ENCODE data around the gene MRFAP1L1.

The MRFAP1L1 gene

DNA sequence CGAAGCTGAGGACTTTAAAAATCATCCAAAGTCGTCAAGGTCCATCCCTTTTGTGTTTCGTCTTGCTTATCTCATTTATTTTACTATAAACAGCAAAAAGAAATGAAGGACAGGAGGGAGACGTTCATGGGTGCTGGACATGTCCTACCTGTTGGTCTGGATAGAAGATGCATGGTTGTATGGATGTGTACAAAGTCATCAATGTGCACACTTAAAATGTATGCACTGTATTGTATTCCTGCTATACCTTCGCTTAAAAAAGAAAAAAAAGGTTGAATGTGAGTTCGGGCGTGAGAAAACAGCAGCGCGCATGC, 6.0 kb upstream of the MRFAP1L1 start:
- no peak for DNase-seq

DNA sequence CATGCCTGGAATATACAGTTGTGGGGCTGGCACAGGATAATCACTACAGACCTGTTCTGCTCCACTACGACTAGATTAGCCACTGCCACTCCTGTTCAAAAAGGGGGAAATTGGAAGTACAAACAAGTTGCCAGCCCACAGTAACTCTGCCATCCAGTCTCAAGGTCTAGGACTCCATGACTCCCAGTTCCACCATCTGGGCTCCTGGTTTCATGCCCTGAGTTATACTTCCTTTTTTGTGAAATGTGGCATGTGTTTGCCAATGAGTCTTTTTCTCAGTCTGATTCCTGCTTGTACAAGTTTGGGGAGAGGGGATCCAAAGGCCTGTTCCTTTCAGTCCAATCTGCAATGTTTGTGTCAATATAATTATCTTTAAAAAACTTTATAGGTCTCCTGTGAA, 5.3 kb upstream of the MRFAP1L1 start:
- DNase-seq, result no peak

DNA sequence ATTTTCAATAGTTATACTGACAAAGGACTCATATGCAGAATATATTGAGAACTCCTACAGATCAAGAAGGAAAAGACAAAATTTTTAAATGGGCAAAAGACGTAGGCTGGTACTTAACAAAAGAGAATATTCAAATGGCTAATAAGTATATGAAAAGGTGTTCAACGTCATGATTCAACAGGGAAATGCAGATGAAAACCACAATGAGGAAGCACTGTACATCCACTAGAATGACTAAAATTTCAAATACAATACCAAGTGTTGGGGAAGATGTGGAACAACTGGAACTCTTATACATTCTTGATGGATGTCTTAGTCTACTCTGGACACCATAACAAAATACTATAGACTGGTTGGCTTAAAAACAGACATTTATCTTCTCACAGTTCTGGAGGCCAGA, 1.3 kb upstream of the MRFAP1L1 start:
- DNase-seq, result no peak

DNA sequence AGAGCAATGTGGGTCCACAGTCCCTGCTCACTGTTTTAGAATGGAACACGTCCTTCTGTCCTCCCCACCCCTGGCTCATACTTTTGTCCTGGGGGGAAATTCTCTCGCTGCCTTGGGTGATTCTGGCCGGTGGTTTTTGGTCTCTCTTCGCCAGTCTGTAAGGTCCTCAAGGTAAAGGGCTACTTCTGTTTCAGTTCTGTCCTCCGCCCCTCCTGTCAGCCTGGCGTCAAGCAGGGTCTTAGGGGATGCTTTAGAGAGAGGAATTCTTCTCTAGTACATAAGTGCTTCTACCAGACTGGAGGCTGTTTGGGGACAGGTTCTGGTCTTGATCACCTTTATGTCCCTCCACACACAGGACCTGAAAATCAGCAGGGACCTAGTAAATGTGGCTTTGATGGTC, 617 bp upstream of the MRFAP1L1 start:
- no peak for DNase-seq

DNA sequence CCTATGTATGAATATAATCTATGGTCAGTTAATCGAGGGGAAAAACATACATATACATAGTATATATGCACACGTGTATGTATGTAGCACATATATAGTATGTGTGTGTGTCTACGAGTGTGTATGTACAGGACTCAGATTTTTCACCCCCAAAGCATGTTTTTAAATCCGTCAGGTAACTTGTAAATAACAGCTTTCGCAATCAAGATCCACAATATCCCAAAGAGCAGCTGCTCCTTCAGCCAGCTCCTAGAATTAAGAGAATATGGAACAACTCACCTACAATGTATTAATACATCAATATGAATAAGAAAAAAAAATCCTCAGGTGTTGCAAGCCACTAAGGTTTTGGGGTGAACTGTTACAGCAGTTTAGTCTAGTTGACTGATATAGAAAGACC, 3.5 kb downstream of the MRFAP1L1 start:
- no peak for DNase-seq

DNA sequence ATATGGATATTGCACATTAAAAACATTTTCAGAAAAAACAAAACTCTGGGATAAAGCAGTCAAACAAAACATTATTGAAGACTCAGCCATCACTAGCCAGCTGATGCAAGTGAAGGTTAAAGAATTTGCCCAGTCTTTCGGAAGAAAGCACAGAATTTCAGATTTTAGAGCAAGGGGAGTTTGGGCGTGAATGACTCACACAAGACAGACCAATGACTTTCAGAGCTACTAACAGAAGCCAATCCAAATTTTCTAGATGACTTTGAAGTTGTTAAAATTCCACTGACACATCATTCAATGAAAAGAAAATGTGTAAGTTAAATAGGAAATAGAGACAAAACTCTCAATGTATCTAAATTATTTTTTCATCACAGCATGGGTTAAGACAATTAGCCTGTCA, 4.0 kb downstream of the MRFAP1L1 start:
- no peak for DNase-seq

DNA sequence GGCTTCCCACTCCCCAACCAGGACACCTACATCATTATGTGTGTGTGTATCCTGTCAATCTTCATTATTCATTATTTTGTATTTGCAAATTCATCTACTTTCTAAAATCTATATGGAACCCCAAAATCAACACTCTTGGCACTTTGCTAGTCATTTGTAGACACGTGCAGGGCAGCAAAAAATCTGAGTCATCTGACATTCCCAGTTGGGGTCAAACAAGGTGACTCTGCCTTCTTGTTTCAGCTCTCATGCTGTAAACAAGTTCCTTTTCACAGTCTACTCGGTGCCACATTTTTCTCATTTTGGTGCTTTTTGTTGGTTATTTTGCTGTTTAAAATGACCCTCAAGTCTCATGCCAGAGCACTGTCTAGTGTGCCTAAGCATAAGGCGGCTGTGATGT, 5.9 kb downstream of the MRFAP1L1 start:
- no peak for DNase-seq

DNA sequence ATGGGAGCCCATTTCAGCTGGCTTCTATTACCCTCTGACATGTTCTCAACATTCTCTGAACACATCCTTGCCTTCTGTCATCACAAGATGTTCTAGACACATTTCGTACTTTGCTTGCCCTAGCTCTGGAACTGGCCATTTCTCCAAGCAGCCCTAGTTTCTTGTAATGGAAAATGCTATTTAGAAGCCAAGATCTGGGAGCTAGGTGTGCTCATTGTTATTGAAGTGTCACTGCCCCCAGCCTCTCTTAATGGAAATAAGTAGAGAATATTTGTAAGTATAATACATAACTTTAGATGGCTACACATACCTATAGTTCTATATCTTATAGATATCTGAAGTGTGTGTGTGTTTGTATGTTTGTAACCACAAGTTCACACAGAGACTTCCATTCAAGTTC, 6.9 kb downstream of the MRFAP1L1 start:
- no peak for DNase-seq

DNA sequence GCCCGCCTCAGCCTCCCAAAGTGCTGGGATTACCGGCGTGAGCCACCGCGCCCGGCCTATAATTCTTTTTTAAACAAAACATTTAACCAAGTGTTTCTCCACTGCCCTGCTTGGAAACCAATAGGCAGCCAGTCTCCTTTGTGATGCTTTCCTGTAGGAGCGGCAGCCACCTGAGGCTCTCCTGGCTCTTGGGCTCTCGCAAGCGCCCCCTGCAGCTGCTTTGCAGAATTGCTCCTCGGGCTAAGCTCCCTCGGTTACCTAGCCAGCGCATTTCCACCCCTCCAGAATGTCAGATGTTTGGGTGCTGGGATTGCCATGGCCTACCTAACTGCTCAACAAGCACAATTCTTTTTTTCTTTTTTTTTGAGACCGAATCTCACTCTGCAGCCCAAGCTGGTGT, 8.3 kb downstream of the MRFAP1L1 start:
- DNase-seq, result no peak

DNA sequence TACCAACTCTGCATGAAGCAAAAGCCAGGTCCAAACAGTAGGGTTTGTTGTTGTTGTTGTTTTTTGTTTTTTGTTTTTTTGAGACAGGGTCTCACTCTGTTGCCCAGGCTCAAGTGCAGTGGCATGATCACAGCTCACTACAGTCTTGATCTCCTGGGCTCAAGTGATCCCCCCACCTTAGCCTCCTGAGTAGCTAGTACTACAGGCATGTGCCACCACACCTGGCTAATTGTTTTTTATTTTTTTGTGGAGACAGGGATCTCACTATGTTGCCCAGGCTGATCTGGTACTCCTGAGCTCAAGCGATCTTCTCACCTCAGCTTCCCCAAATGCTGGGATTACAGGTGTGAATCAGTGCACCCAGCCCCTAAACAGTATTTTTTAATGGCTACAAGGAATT, 9.8 kb downstream of the MRFAP1L1 start:
- DNase-seq, result no peak

DNA sequence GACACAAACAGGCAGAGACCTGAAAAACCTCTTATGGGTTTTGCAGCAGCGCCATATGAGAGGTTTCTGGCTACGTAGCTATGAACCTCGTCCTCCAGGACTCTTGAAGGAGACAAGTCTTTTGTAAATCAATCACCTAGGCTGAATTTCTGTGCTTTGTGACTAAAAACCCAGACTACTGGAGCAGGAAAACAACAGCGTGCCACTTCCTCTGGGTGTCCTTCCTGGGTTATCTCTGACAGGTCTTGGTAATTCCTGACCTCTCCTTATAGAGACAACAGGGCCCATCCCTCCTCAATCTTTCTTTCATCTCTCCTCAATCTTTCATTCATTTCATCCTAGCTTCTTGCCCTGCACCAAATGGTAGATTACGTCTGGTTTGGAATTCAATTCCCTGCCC, 10.3 kb downstream of the MRFAP1L1 start:
- DNase-seq, result no peak

DNA sequence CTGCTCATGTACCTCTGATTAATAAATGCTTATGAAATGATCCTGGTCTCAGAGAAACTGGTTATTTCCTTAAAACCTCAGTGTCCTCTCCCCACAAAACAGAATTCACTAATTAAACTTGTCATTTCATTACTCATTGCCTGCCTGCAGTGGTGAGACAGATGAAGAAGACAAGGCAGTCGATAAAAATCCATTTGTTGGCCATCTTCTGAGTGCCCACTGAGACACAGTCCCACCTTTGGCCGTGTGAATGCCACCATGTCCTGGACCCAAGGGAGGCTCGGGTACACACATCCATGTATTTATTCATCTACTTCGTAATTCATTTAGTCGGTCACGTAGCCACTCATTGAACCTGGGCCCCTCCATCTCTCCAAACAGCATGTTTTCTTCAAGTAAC, 12.5 kb downstream of the MRFAP1L1 start:
- DNase-seq, result no peak

DNA sequence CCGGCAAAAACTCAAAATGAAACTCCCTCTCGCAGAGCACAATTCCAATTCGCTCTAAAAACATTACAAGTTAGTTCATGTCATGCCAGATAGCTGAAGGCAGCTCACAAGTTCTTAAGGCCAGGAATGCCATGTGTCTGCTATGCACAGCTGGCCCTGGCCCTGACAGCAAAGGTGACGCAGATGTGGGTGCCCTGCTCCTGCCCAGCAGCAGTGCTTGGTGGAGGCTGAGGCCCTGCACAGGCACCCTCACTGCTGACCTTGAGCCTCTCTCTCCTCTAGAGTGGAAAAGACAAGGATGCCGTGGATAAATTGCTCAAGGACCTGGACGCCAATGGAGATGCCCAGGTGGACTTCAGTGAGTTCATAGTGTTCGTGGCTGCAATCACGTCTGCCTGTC, 13.1 kb downstream of the MRFAP1L1 start:
- DNase-seq, result no peak

DNA sequence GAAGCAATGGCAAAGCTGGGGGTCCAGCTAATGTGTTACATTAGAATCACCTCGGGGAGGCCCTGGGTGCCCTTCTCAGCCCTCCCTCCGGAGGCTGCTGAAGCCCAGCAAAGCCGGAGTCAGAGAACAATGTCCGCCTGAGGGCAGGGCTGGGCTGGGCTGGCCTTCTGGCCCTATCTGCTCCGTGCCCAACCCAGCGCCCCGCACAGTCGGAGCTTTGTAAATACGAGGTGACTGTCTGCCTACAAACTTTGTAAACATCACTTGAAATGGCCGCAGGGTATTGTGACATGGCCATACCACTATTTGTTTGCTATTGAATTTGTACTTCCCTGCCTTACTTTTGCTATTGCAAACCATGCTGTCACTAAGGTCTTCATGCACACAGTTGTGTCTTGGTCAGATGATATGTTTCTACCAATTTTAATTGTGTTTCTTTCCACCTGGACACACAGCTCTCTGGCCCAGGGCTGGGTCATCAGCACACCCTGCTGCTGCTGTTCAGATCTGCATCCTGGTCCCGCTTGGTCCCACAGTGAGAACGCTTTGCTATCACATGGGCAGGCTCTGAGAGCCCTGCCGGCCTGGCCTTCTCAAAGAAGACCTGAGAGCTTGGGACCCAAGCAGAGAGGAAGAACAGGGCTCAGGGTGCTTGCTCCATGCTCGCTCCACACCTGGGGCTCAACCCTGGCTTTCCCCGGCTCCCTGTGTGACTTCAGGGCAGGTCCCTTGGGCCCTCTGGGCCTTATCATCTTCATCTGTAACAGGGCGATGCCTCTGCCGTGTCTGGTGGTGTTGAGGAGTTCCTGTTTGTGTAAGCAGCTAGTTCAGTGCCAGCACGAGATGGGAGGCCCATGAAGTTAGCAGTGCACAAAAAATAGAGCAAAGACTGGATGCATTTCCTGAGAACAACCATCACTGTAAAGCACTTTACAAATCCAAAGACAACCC, 13.7 kb downstream of the MRFAP1L1 start:
- DNase-seq, result peak in 2 of 4 experiments; percentile 24 to 43

DNA sequence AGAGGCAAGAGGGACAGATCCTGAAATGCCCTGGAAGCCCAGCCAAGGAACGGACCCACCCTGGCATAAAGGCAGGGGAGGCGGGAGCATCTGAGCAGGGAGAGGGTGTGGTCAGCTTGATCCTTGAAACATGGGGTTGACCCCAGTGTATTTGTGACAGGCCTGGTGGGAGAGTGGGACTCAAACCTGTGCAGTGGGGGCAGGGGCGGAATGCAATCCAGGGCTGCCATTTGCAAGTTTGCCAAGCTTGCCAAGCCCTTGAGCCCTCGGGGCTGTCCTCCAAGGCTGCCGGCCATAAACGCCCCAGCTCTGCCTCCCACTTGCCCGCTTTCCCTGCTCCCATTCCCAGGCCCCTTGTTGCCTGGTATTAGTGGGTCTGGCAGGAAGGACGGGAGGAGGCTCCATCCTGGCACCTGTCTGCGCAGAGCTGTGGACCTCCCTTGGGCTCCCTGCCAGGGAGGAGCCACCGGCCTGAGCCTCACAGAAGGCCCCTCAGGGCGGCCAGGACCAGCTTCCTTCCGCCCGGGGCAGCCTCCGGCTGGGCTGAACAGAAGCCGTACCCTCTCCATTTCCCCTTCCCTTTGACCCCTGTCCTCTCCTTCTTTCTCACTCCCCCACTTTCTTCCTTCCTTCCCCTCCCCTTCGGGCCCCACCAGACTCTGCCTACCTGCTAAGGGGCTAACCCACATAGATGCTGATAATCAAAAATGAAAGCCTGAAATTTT, 15.3 kb downstream of the MRFAP1L1 start:
- DNase-seq, result no peak

DNA sequence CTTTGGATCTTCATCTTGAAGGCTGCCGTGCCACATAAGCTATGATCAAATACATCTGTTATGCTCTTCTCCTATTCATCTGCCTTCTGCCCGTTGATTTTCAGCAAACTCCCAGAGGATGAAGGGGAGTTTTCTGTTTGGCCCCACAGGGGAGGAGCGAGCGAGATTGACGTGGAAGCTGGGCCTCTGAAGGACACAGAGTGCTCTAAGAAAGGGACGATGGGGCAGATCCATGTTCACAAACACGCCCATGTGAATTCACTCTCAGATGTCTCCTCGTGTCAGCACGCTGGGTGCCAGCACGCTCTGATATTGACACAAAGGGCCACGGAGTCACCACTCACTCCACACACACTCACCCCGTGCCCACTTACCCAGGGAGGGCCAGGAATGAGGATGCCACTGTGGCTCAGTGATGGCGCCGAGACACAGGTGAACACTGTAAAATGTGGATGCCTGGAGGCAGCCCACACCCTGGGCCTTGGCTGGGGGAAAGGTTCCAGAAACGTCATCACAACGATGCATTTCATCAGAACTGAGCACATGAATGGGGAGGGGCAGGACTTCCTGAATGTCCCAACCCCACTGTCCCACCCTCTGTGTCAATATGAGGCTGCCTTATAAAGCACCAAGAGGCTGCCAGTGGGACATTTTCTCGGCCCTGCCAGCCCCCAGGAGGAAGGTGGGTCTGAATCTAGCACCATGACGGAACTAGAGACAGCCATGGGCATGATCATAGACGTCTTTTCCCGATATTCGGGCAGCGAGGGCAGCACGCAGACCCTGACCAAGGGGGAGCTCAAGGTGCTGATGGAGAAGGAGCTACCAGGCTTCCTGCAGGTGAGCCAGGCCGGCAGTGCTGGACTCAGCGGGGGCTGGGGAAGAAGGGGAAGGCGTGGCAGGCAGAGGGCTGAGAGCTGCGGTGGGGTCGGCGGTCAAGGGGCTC, 16.2 kb downstream of the MRFAP1L1 start, which contains the start of gene S100P:
TSS of gene S100P (plus strand) at position 648 of the 946 bp plus-strand sequence. CDS start at position 703, 55 bp downstream.
- no peak for DNase-seq

DNA sequence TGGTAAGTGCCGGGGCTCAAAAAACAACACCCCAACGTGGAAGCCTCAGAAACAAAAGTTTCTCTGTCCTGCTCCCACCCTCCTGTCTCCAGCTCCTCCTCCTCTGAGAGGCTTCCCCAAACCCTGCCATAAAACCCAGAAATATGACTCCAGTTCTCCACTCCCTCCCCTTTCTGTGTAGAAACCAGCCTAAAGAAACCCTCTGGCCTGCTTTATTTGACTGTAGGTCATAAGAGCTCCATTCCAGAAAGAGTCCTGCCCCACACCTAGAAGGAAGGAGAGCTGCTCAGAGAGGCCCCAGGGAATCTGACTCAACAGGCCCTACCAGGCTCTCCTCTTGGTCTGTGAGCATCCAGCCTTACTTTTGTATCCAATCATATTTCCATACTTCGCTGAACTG, 16.9 kb downstream of the MRFAP1L1 start:
- DNase-seq, result no peak

DNA sequence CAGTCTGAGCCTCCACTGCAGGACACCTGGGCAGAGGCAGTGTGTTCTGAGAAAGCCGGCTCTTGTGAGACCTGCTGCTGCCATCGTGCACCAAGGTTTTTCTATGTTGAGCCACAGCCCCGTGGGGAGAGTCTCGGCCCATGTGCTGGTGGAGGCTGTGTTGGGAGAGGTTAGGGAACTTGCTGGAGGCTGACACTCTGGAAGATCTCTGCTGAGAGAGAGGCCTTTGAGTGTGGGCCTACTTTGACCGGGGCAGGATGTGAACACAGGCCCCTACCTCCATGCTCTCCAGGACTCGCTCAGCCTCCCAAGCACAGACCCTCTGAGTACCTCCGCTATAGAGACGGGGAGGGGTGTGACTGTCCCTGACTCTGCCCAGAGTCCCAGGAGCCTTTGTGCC, 17.3 kb downstream of the MRFAP1L1 start:
- DNase-seq, result no peak

DNA sequence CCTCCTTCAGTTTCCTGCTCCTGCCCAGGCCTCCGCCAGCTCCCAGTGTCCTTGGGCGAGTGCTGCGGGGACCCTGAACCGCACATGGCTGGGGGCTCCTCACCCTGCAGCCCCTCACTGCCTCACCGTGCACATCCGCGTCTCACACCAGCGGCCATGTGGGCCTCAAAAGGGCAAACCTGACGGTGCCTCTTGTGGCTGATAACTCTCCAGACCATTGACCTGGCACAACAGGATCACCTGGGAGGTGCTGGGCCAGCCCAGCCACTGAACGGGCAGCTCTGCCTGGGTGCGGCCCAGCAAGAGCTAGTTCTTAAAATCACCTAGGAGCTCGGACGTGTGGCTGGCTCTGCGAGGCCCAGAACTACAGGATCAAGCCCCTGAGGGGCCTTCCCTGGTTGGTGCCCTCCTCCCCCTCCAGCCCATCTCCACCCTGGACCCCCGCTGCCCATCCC, 20.1 kb downstream of the MRFAP1L1 start:
- DNase-seq, result no peak

DNA sequence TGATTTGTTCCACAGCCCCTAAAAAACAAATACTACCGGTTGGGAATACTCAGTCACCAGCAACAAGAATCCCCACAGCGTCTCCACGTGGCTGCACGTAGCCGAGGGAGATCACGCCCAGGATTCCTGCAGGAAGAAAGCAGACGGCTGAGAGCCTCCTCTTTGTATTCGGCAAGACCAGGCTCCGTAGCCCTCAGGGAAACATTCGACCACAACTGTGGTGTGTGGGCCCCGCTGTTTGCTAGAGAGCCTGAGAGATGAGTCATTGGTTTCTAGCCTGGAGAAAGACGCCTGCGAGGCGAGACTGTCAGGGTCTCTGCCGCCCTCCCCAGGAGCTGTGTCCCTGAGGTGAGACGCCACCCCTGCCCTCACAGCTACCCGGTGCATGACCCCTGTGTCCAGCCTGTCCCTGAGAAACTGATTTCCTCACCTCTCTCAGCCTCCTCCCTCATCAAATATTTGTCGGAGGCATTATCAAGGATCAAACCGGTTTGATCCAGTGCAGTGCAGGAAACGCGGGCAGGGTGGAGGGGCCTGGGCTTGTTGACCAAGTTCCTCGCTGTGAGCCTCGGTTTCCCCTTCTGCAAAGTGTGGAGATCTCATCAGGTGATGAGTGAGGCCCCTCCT, 20.7 kb downstream of the MRFAP1L1 start:
- peak; percentile 28 to 39 (median 30) for DNase-seq

DNA sequence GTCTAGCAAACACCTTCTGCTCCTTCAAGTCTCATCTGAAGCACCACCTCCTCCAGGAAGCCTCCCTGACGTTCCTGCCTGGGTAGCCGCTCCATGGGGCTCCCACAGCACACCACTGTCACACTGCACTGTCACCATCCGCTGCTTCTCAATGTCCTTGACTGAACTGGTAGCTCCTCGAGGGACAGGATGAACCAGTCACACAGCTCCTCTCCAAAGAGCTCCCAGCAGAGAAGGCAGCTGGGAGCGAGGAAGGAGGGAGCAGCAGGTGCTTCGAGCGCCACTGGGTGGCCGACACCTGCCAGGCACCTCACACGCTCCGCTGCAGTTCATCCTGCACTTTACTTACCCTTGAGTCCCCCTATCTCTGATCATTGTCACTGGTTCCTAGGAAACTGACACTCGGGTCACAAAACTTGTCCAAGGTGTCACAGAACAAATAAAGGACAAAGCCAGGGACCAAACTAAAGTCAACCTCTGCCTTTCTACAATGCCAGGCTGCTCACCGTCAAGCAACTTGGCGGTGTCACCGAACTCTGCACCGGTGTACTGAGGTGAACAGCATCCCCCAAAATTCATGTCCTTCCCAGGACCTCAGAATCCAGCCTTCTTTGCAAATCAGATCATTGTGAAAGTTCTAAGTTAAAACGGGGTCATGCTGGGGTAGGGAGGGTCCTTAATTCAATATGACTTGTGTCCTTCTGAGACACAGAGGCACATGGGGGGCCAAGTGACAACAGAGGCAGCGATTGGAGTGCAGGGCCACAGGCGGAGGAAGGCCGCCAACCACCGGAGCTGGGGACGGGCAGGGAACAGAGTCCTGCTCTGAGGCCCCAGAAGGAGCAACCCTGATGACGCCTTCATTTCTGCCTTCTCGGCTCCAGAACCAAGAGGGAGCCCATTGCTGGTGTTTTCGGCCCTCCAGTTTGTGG, 21.5 kb downstream of the MRFAP1L1 start:
- no peak for DNase-seq

Data from activated CD4-positive, CD25-positive, alpha-beta regulatory T cell (primary cell).